NCI-H1694 treated with DMSO at 0.1 percent for 48 hours (cell line): ENCODE measurements around the gene GALNT10.

ENCODE experiments used
- DNase-seq: peaks from one replicate; lab custom pipeline; 2025; lab: John Stamatoyannopoulos, UW

The GALNT10 gene

GRCh38 chr5:154179846-154180710, 10.5 kb upstream of the GALNT10 start:
- peak; percentile 77 for DNase-seq

DNA sequence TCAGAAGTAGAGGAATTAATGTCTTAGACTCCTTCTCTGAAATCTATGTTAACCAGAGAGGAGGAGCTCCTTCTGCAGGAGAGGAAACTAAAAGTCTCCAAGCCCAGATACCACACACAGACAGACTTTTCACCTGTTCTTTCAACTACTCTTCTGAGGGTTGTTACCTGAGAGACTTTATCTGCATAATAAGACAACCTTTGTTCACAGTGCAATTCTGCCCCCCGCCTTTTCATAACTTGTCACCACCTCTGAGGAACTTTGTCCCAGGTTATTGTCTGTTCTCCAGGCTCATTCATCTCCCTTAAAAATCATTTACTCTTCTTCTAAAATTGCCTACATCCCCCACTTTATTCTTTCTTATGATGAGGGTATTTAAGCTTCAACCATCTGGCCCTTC, 9.4 kb upstream of the GALNT10 start:
- no peak for DNase-seq

DNA sequence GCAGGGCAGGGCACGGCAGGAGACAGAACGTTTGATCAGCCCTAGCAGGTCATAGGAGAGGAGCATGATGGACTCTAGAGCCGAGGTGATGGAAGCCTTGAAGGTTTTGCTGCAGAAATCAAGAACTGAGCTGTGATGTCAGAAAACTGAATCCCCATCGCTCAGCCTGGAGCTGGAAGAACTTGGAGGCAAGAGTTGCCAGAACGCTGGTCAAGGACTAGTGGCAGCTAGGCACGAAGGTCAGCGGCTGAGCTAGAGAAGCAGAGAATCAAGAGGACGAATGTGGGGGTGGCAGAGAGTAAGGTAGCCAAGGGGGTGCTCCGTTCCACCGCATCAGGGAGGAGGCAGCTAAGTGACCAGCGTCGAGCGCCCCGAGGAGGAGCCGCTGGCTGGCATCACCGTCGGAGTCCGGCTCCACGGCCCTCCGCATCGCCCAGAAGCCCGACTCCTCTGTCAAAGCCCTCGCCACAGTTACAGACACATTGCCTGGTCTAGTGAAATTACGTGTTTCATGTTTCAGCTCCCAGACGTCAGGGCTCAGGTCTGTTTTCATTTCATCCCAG, 1.2 kb upstream of the GALNT10 start:
- DNase-seq, result no peak

DNA sequence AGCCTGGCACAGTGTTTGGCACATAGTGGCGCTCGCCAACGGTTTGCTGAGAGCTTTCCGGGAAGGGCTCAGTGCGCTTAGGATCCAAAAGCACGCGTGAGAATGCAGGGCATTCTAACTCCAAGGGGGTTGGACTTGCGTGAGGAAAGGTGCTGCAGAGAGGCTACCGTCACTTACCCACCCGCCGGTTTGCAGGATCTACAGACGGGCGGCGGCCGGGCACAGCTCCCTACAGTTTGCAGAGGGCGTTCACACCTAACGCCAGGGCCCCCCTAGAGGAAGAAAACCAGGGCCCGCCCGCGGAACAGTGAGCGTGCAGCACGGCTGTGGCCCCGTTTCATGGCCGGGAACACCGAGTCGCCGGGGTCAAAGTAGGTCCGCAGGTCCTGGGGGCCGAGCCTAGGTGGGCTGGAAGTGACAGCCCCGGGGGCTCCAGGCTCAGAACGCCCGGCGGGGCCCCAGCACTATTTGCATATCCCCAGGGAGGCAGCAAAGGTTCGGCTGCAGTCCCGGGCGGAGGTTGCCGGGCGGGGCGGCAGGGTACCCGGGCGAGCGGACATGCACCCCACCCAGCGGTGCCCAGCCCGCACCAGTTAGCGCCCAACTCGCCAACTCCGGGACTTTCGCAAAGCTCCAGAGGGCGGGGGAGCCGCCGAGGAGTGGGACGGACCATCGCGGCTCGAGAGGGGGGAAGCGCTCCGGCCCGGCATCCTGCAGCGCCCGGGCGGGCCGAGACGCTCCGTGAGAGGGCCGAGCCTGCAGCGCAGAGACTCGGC, 526 bp upstream of the GALNT10 start:
- peak; percentile 34 for DNase-seq

- DNase-seq, result no peak
Measured at GRCh38 chr5:154191467-154192261, 1.1 kb downstream of the GALNT10 start.

GRCh38 chr5:154193283-154193682, 2.8 kb downstream of the GALNT10 start:
- DNase-seq, result no peak

- DNase-seq, result no peak
Measured at GRCh38 chr5:154193701-154194121, 3.2 kb downstream of the GALNT10 start.

- DNase-seq, result no peak
Measured at GRCh38 chr5:154194345-154195329, 4.1 kb downstream of the GALNT10 start.

DNA sequence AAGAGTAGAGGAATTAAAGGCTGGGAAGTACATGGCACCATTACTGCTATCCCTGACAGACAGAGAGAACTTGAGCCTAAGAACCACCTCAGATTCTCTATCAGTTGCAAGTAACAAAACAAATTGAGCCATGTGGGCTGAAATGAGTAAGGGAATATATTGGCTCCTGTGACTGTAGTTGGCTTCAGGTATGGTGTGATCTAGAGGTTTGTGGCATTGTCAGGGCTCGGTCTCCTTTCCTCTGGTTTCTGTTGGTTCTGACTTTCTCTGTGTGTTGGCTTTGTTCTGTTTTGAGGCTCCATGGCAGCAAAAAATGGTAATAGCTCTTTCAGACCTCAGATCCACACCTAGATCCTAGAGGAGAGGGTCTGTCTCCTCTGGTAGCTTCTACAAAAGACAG, 5.7 kb downstream of the GALNT10 start:
- no peak for DNase-seq

- peak; percentile 30 for DNase-seq
Measured at GRCh38 chr5:154196955-154197652, 6.6 kb downstream of the GALNT10 start.

GRCh38 chr5:154197801-154198491, 7.4 kb downstream of the GALNT10 start:
- no peak for DNase-seq

DNA sequence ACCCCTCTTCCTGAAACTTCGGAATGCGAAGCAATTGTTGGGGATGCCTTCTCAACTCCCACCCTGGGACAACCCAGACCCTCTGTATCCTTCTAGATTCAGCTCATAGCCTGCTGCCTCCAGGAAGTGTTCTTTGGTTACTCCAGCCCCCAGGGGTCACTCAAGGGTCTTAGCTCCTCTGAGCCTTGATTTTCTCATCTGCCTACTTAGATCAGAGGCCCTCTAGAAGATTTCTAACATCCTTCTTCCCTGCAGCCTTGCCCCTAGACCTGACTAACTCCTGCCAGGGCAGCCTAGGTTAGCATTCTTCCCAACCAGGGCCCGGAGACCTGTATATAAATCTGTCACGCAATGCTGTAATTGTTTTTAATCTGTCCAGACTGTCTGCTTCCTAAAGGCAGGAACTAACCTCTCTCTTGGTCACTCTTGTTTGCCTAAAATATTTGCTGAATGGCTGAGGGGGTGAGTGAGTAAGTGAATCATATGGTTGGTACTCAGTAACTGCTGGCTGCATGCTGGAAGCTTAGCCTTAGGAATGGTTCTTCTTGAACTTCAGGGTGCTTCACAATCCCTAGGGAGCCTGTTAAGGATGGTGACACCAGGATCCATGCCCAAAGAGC, 8.2 kb downstream of the GALNT10 start:
- DNase-seq, result no peak

- DNase-seq, result no peak
Measured at GRCh38 chr5:154199263-154199662, 8.7 kb downstream of the GALNT10 start.

DNA sequence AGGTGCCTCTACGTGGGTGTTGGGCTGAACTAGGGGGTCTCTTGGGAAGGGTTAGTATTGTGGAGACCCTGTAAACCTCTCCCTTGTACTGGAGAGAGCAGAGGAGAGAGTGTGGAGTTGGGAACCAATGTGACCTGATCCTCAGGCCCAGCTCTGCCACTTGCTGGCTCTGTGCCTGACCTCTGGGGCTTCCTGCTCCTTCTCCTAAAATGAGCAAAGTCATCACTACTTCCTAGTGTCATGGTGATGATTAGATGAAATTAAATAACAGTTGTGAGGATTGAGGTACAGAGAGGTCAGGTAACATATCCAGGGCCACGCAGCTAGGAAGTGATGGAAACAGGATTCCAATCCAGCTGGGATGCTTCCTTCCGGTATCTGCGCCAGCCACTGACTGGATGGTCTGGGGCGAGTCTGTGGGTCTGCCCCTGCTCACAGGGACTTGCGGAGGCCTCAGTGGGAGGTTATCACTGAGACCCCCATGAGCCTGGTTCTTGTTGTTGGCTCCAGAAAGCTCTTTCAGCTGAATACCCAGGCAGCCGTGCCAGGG, 9.2 kb downstream of the GALNT10 start:
- no peak for DNase-seq

DNA sequence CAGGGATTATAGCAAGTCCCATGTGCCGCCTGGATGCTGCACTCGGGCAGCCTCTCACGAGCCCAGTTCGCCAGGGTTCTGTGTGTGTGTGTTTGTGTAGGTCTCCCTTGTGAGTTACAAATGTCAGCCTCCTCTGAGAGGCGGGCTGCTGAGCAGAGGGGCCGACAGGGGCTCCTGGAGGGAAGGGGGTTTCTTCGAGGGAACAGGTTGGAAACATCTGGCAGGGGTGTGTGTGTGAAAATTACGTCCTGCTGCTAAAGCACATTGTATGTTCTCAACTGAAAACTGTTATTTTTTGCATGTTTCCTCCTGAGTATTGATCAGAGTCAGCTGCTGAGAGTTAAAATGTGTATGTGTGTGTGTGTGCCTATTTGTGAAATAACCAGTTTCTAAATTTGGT, 9.7 kb downstream of the GALNT10 start:
- DNase-seq, result no peak

GRCh38 chr5:154201108-154201769, 10.7 kb downstream of the GALNT10 start:
- no peak for DNase-seq

GRCh38 chr5:154202379-154203260, 12.1 kb downstream of the GALNT10 start:
- no peak for DNase-seq
